Mesodermal cell (in vitro differentiated cells): ENCODE data around the gene MKRN2.
"Not testable (repeated sequence)": the region's sequence is repeated elsewhere in the genome, so short reads cannot be mapped to it uniquely, and the experiment has no call there.

ENCODE experiments used
- H3K27ac ChIP-seq: 2 replicates; pipeline ENCODE4 v1.7.0; 2013; ENCODE audit warnings: mild to moderate bottlenecking, low read depth, low read length, moderate library complexity; ENCODE audit not compliant: severe bottlenecking
- H3K36me3 ChIP-seq: 2 replicates; pipeline ENCODE4 v1.7.1; 2013; ENCODE audit warnings: mild to moderate bottlenecking, low read length, moderate library complexity; ENCODE audit not compliant: control insufficient read depth, insufficient read depth
- H3K4me1 ChIP-seq: one replicate; pipeline ENCODE4 v1.7.1; 2013; ENCODE audit warnings: mild to moderate bottlenecking, low read length; ENCODE audit not compliant: insufficient read depth, control insufficient read depth, poor library complexity, severe bottlenecking
- H3K4me3 ChIP-seq: 2 replicates; pipeline ENCODE4 v1.7.0; 2013; ENCODE audit warnings: low read length, control low read depth, mild to moderate bottlenecking; ENCODE audit not compliant: insufficient read depth, poor library complexity, severe bottlenecking; ENCODE audit errors: extremely low read depth
- H3K9me3 ChIP-seq: 2 replicates; pipeline ENCODE4 v1.7.1; 2013; ENCODE audit warnings: mild to moderate bottlenecking, low read length, moderate library complexity; ENCODE audit not compliant: control insufficient read depth
- WGBS, 2 experiments: methylation state at CpG; one replicate each; pipeline ENCODE4 v1.1.5; 2013; ENCODE audit warnings: missing lambda C conversion rate in 2 of 2; ENCODE audit not compliant: insufficient coverage in 2 of 2; 5-methylcytosine and 5-hydroxymethylcytosine counted together

Gene MKRN2

DNA sequence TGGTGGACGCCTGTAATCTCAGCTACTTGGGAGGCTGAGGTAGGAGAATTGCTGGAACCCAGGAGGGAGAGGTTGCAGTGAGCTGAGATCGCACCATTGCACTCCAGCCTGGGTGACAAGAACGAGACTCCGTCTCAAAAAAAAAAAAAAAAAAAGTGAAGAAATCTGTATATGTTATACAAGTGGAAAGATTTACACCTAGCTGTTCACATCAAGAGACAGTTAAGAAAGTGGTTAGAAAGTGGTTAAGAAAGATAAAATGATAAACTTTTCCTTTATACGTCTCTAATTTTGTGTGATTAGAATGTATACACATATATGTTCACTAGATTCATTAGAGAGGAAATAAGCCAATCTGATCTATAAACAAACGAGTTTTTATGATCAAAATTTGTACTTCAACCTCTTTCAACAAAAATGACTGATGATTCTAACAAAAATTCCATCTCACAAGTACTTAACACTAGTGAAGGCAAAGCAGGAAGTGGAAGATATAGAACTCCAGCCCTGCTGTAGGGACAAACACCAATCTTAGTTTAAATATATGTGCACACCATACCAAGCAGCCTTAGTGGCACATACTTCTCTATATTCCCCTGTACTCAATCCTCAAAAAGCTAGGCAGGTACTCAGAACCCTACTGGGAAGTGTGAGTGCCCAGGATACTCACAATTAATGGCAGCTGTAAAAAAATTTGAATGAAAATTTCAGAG is 55.8 kb downstream of the MKRN2 start:
- Histone ChIP-seq H3K4me3 (no peak overlapping the region), H3K36me3 (peaks cover 87% of the 10 kb centered on the region), H3K27ac (no peak overlapping the region), H3K9me3 (no peaks in the 10 kb centered on the region), H3K4me1 (peaks cover 3% of the 10 kb centered on the region)
- WGBS, 2 experiments, result 88 to 98% methylated on average over 1 to 4 of the region's 6 CpGs

DNA sequence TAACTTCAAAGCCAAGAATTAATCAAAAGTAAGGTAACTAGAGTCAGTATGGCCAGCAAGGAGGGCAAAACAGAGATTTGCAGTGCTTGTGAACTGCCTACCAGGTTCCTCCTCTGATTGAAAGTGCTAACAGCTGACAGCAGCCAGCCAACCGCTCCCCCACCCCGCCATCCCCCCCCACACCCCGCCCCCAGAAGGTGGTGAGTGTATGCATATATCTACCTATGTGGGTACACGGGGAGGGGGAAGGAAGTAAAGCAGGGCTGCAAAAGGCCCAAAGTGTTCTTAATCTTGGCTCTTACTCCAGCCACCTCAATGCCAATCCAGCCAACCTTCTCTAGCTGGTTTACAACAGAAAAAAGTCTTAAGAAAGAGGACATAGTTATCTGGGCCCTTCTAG is 56.4 kb downstream of the MKRN2 start:
- Histone ChIP-seq H3K4me3 (no peak overlapping the region), H3K36me3 (peaks cover 88% of the 10 kb centered on the region), H3K9me3 (no peaks in the 10 kb centered on the region), H3K4me1 (peaks cover 3% of the 10 kb centered on the region), H3K27ac (peak overlapping the region; percentile 29)
- no CpG with 5 or more reads among the region's 4 CpGs for WGBS, 2 experiments

DNA sequence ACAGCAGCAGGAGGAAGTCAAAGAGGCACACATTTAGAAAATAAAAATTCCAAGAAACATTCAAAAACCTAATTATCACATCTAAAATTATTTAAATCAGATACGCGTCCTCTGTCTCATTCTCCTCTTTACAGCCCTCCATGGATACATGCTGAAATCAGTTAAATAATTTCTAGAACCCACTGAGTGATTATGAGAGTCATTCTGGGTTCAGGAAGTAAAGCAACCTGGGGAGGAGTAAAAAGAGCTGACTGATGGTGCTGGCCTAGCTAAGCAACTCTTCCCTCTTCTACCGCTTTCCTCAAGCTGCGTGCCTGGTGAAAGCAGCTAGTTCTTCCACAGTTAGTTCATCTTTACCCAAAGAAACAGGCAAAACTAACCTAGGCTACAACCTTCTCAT is 58.4 kb downstream of the MKRN2 start:
- Histone ChIP-seq H3K4me1 (peaks cover 3% of the 10 kb centered on the region), H3K36me3 (peaks cover 81% of the 10 kb centered on the region), H3K27ac (no peak overlapping the region), H3K4me3 (no peak overlapping the region), H3K9me3 (no peaks in the 10 kb centered on the region)
- 100% methylated on average over 1 of the region's 4 CpGs; no CpG with 5 or more reads in 1 of the 2 experiments for WGBS, 2 experiments

DNA sequence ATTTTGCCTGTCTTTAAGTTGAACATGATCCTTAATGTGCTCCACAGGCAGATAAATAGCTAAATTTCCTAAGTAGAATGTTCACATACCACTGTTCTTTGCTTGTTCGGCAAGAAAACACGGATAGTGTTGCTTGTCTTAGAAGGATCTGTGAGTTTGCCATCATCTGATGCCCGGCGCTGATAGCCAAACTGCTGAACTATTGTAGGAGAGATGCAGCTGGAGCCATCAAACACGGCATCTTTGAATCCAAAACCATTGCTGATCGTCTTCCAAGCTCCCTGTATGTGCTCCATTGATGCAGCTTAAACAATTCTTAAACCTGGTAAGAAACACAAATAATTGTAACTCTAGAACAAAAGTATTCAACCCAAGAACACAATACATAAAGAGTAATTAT is 61.5 kb downstream of the MKRN2 start:
- H3K4me3 ChIP-seq, result no peak overlapping the region
- peaks cover 58% of the 10 kb centered on the region for H3K36me3 ChIP-seq
- 95 to 98% methylated on average over 5 of the region's 6 CpGs for WGBS, 2 experiments
- H3K27ac ChIP-seq, result no peak overlapping the region
- H3K9me3 ChIP-seq, result no peaks in the 10 kb centered on the region
- no peaks in the 10 kb centered on the region for H3K4me1 ChIP-seq

GRCh38 chr3:12620305-12620704 is 63.4 kb downstream of the MKRN2 start:
- H3K4me3 ChIP-seq, result no peak overlapping the region
- H3K36me3 ChIP-seq, result peaks cover 39% of the 10 kb centered on the region
- H3K4me1 ChIP-seq, result no peaks in the 10 kb centered on the region
- no peaks in the 10 kb centered on the region for H3K9me3 ChIP-seq
- WGBS, 2 experiments, result 83 to 89% methylated on average over 1 to 5 of the region's 6 CpGs
- no peak overlapping the region for H3K27ac ChIP-seq

- Histone ChIP-seq H3K4me1 (no peaks in the 10 kb centered on the region), H3K27ac (no peak overlapping the region), H3K9me3 (no peaks in the 10 kb centered on the region), H3K36me3 (peaks cover 35% of the 10 kb centered on the region), H3K4me3 (no peak overlapping the region)
Measured at GRCh38 chr3:12620729-12621128, 63.8 kb downstream of the MKRN2 start.

DNA sequence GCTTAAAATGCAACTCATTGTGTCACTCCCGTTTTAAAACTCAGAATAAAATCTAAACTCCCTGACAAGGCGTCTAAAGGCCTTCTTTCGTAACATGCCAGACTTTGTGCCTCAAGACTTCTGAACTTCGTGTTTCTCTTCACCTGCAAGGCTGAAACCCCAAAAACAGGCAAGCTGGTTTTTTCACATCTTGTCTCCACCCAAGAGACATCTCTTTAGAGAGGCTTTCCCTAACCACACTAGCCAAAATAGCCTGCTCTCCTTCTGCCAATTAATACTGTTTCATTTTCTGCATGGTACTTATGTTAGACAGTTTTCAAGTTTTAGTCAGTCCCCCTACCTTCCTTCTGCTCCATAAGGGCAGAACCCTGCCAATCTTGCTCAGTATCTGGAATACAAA is 65.4 kb downstream of the MKRN2 start:
- Histone ChIP-seq H3K36me3 (peaks cover 19% of the 10 kb centered on the region), H3K9me3 (no peaks in the 10 kb centered on the region), H3K4me3 (no peak overlapping the region), H3K27ac (no peak overlapping the region), H3K4me1 (no peaks in the 10 kb centered on the region)
- WGBS, 2 experiments, result 96 to 100% methylated on average over 4 of the region's 4 CpGs

DNA sequence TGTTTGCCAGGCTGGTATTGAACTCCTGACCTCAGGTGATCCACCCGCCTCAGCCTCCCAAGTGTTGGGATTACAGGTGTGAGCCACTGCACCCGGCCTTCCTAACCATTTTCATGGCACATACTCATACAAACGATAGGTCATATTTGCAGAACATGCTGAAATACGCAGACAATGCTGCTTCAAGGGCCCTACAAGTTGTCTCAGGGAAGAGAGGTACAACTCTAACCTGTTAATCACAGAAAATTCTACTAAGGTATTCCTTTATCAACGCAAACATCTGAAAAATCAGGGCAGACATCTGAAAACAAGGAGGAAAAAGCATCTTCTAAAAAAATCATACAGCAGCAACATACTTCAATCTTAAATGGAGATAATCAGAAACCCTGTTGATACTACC is 67.2 kb downstream of the MKRN2 start:
- Histone ChIP-seq H3K9me3 (no peaks in the 10 kb centered on the region), H3K36me3 (peaks cover 3% of the 10 kb centered on the region), H3K4me3 (no peak overlapping the region), H3K4me1 (no peaks in the 10 kb centered on the region), H3K27ac (no peak overlapping the region)
- WGBS, 2 experiments, result 98 to 100% methylated on average over 5 of the region's 5 CpGs

DNA sequence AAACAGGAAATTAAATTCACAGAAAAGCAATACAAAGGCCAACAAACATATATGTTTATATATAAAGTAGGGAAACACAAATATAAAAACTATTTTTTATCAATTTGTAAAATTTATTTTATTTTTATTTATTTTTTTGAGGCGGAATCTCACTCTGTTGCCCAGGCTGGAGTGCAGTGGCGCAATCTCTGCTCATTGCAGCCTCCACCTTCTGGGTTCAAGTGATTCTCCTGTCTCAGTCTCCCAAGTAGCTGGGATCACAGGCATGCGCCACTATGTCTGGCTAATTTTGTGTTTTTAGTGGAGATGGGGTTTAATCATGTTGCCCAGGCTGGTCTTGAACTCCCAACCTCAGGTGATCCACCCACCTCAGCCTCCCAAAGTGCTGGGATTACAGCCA is 68.1 kb downstream of the MKRN2 start:
- not testable (repeated sequence) for H3K4me3 ChIP-seq, H3K27ac ChIP-seq, H3K4me1 ChIP-seq, H3K36me3 ChIP-seq, H3K9me3 ChIP-seq
- WGBS, 2 experiments, result 92% methylated on average over 2 of the region's 3 CpGs; no CpG with 5 or more reads in 1 of the 2 experiments

DNA sequence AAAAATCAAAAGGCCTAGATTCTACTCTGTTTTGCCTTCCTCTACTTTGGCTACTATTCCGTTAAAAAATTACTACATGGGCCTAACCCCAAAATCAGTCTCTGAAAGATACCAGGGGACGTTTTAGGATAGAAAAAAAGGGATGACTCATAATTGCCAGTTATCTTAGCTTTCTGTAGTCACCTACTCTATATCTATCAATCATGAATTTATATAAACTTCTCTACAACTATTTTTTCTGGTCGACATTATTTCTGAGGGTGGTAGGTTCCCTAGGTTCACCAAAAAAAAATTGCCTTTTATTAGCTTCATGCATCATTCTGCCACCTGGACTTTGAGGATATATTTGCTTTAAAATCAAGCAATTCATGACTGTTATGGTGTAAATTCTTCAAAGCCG is 70.5 kb downstream of the MKRN2 start:
- no peak overlapping the region for H3K27ac ChIP-seq
- H3K36me3 ChIP-seq, result no peaks in the 10 kb centered on the region
- 88% methylated on average over 1 of the region's 4 CpGs; no CpG with 5 or more reads in 1 of the 2 experiments for WGBS, 2 experiments

GRCh38 chr3:12628813-12629212 is 71.9 kb downstream of the MKRN2 start:
- peaks cover 11% of the 10 kb centered on the region for H3K4me1 ChIP-seq
- H3K27ac ChIP-seq, result no peak overlapping the region
- no peak overlapping the region for H3K4me3 ChIP-seq
- WGBS, 2 experiments, result no CpG with 5 or more reads among the region's 1 CpG
- H3K36me3 ChIP-seq, result no peaks in the 10 kb centered on the region
- H3K9me3 ChIP-seq, result no peaks in the 10 kb centered on the region

More for the DNA sequence above, 70.5 kb downstream of the MKRN2 start:
- Histone ChIP-seq H3K4me1 (peaks cover 11% of the 10 kb centered on the region), H3K4me3 (no peak overlapping the region), H3K9me3 (no peaks in the 10 kb centered on the region)
